A549 (cell line): ENCODE results near the gene SBNO2.

Source experiments
- CTCF ChIP-seq: fragments of >200 bp; sonication (Bioruptor Twin); formaldehyde crosslinking; IDR thresholded peaks from 3 replicates; pipeline ENCODE4 v1.5.1; 2016
- POLR2A ChIP-seq: IDR thresholded peaks from 2 replicates; pipeline ENCODE4 v1.6.1; 2012; ENCODE audit warnings: mild to moderate bottlenecking, low read length

- TF ChIP-seq CTCF (no peak), POLR2A (no peak)
These were observed 18.4 kb downstream of the SBNO2 start for GRCh38 chr19:1155352-1156304.
